Measurements from ENCODE around the gene TBX15. TPM values are rescaled to one million over a fixed set of nuclear protein-coding genes. Genes with fewer than 3 reads are reported as not detected.
A peak's percentile ranks its signal among the peaks of the same experiment; 100 is the strongest.

Gene TBX15
- total RNA-seq, 1 experiment from 2014 or later: 7.4 TPM

DNA sequence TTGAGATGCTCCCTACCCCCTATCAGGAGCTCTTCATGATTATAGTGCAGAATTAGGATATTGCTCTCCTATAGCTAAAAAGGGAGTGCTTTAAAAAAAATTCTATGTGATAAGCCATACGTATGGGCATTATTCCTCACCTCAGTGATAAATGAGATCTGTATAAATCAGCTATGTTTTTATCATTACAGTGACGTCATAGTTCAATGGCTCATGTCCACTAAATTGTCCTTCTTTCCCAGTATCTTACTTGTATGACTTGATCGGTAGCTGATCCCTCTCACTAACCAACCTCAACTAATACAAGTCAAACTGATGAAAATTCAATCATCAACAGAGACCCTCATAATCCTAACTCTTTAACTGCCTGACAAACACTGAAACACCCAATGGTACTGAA is 93.3 kb downstream of the TBX15 start:
- no peak for DNase-seq (ENCODE audit: low read depth)

DNA sequence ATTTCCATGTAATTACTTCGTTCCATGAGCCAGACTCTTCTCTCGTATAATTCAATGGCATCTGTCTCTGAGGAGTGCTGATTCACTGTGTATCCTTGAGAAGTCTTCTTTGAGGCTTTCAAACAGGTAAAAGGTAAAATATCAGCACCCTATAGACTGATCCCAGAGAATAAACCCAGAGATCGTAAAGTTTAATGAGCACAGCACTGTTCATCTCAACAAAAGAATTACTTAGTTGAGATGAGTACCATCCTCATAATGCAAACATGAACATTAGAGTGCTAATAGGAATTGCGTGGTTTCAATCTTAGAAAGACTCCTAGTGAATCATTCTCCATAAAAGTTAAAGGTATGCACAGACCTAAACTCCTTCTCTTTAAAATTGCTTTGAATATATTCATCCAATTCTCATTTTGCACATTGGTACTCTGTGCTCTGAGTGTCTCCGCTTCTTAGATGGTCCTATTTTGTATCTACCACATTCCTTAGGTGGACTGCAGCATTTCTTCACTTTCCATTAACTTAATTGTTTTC is 97.2 kb downstream of the TBX15 start:
- no peak for DNase-seq (ENCODE audit: low read depth)

- no peak for DNase-seq (ENCODE audit: low read depth)
Measured at GRCh38 chr1:118884946-118885345, 103.2 kb downstream of the TBX15 start.

GRCh38 chr1:118881751-118882150 is 106.4 kb downstream of the TBX15 start:
- no peak for DNase-seq (ENCODE audit: low read depth)

GRCh38 chr1:118878661-118879060 is 109.5 kb downstream of the TBX15 start:
- no peak for DNase-seq (ENCODE audit: low read depth)

DNA sequence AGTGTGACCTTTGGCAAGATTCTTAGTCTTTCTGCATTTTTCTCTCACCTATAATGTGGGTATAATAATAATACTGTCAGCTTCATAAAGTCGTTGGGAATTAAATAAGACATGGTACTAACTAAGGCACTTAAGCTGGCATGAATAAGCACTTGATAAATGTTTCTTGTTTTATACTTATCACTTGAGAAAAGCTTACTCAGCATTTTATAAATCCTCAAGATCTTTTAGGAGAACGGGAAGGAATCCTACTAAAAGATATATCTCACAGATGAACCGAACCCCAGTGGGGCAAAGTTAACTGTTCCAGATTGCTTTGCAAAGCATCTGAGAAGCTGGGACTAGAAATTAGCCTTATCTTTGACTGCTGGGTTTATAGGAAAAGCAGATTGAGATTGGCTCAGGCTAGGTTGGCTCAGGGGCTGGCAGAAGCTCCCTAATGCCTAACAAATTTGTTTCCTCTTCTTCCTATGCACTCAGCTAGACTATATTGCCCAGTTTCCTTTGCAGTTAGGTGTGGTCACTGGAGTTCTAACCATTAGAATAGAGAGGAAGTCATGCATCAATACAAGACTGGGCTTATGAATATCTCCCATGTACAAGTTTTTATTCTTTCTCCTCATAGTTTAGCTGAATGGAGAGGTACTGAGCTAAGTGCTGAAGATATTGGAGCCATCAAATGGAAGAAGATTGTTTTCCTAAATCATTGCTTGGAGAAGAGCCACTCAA is 110.3 kb downstream of the TBX15 start:
- DNase-seq (ENCODE audit: low read depth): no peak

GRCh38 chr1:118871582-118872171 is 116.5 kb downstream of the TBX15 start:
- no peak for DNase-seq (ENCODE audit: low read depth)

GRCh38 chr1:118868387-118868786 is 119.8 kb downstream of the TBX15 start:
- no peak for DNase-seq (ENCODE audit: low read depth)

GRCh38 chr1:118866330-118866729 is 121.8 kb downstream of the TBX15 start:
- peak; percentile 12 for DNase-seq (ENCODE audit: low read depth)

DNA sequence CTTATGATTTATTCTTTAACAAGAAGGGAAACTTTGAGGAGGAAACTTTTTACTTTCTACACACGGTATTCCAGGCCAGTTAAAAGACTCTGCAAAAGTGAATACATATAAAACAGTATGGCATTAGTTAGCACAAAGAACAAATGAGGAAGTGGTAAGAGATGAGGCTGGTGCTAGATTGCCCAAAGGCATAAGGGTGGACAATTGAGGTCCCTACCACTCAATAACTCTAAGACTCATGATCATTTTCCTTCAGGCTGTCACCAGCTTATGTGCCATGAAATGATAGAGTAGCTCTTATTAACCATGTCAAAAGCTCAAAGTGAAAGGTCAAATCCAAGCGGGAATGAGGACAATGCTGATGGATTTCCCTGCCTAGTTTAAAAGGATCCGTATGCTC is 124.5 kb downstream of the TBX15 start:
- DNase-seq (ENCODE audit: low read depth): no peak

GRCh38 chr1:118862755-118863154 is 125.4 kb downstream of the TBX15 start:
- DNase-seq (ENCODE audit: low read depth): peak; percentile 28

- DNase-seq (ENCODE audit: low read depth): no peak
Measured at GRCh38 chr1:118861216-118861615, 126.9 kb downstream of the TBX15 start.

DNA sequence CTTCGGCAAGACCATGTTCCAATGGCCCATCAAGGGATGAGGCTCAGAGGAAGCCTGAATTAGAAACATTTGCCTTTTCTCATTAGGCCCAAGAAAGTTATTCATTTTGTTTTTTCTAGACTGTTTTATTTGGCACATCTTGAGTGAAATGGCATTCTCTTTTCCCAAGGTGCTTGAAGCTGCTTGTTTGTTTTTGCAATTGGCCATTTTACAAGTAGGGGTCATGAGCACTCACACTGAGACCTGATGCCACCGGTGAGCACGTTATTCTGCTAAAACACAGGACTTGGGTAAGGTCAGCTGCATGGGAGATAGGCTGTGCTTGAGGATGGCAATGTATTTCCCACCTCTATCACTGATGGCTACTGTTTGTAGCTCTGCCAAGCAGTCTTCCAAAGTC is 128.1 kb downstream of the TBX15 start:
- DNase-seq (ENCODE audit: low read depth): no peak

GRCh38 chr1:118846443-118846842 is 141.7 kb downstream of the TBX15 start:
- DNase-seq (ENCODE audit: low read depth): no peak

GRCh38 chr1:118842452-118843201 is 145.5 kb downstream of the TBX15 start:
- DNase-seq (ENCODE audit: low read depth): peak; percentile 66

DNA sequence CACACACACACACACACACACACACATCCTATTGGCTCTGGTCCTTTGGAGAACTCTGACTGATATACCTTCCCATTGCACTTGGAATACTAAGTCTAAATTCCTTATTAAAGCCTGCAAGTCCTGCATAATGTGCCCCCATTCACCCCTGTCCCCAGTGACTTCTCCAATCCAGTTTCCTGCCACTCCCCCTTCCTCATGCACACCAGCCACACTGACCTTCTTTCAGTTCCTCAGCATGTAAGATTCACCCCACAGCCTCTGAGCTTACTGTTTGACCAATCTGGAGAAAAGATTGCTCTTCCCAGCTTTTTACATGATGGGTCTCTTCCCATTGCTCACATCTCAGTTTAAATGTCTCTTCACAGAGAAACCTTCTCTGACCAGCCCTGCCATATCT is 146.6 kb downstream of the TBX15 start:
- DNase-seq (ENCODE audit: low read depth): no peak

Other genes with a start within 250 kb of the TBX15 start
- gene WARS2, start 152.3 kb upstream of the TBX15 start, total RNA-seq (2014; rRNA removed; shearing (Covaris generic)): 20.4 and 22.7 TPM in 2 replicates

Data from Daoy (cell line).